GM18909 (cell line): ENCODE data around the gene MS4A10.
"Not testable (repeated sequence)": the region's sequence is repeated elsewhere in the genome, so short reads cannot be mapped to it uniquely, and the experiment has no call there.

Experiments
- ATAC-seq: cut with Tn5 transposase; IDR thresholded peaks from one replicate; pipeline ENCODE4 v1.9.1; 2021; ENCODE audit warnings: mild to moderate bottlenecking; ENCODE audit not compliant: unreplicated experiment, poor library complexity

Gene MS4A10

DNA sequence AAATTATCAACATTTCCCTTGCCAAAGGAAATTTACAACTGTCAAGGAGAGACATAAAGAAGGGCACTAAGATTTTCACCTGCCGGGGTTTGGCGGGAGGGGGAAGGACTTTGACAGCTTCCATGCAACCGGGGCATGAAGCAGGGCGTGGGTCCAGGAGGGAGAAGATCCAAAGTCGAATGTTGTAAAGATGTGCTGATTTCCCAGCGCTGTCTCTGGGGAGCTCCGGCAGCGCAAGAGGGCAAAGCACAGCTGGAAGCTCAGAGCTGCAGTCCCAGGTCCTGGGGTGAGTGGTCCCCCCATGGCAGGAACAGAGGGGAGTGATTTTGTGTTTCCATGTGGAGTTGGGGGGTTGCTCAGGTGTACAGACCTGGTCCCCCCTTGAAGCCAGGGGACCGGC is at the start of gene MS4A10:
Gene MS4A10, plus strand, starts transcription at position 198 of the 400 bp plus-strand sequence. CDS start 5,003 bp downstream, outside the sequence.
- ATAC-seq = no peak

DNA sequence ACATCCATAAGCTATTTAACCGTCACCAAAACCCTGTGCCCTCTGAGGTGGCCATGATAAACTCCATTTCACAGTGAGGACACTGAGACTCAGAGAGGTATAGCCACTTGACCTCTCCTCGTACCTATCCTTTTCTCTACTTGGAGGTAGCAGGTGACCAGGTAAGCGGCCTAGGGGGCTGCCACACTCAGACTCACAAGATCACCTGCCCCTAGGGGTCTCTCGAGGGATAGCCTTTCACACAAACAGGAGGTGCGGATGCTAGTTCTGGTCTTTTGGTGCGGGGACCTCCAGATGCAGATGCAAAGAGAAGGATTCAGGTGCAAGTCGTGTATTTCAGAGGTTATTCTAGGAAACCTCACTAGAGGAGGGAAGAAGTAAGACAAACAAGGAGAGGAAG is 46.0 kb upstream of the MS4A10 start:
- ATAC-seq = no peak

DNA sequence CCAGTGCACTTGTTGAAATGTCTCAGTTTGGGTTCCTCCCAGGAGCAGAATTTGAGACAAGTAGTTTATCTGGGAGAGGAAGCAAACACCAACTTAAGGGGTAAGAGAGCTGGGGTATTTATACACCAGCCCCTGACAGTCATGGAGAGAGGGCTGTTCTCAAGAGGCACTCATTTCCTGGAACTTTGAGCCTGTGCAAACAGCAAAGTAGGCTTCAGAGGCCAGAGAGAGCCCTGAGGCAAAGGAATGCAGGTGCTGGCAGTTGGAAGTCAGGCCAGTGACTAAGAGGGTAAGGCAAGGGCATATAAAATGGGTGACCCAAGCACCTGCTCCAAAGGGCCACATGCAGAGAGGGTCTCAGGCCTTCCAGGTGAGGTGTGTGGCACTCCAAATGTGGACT is 44.6 kb upstream of the MS4A10 start:
- no peak for ATAC-seq

DNA sequence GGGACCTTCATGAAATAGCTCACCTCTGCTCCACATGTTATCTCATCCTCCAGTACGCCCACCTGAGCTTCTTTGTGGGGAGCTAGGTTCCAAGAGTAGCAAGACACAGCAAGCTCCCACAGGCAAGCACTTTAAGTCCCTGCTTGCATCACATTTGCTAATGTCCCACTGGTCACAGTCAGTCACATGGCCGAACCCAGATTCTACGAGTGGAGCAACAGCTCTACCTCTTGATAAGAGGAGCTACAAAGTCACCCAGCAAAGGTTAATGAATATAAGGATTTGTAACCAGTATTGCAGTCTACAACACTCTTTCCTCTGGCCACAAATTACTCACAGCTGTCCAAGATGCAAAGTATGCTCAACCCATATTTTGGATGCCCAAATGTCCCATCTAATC is 43.7 kb upstream of the MS4A10 start:
- no peak for ATAC-seq

DNA sequence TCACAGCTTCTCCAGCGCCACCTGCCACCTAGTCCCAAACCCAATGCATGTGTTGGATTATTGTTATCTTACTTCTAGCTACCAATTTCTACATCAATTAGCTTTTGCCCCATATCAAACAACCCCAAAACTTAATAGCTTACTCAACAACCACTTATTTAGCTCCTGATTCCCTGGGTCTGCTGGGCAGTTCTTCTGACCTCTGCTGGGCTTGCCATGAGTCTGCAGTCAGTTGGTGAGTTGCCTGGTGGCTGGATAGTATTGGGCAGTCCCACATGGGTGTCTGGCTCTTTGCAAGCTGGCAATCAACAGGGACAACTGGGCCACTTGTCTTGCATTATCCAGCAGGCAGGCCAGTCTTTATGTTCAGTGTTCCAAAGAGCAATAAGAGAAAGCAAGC is 42.1 kb upstream of the MS4A10 start:
- ATAC-seq = no peak

DNA sequence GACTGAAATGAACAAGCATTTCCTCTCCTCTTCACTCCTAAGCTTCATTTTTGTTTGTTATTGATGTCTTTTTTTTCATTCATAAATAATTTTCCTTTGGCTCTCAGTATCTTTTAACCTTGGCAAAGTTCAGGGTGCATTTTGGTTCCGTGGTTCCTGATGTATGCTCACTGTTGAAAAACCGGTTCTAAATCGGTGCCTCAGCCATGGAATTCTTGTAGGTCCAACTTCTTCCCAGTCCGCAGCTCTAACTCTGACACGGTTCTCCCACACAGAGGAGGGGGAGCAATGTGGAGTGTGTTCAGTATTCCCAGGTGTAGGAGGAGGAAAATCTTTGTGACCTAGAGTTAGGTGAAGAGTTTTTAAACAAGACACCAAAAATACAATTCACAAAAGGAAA is 41.0 kb upstream of the MS4A10 start:
- ATAC-seq = no peak

DNA sequence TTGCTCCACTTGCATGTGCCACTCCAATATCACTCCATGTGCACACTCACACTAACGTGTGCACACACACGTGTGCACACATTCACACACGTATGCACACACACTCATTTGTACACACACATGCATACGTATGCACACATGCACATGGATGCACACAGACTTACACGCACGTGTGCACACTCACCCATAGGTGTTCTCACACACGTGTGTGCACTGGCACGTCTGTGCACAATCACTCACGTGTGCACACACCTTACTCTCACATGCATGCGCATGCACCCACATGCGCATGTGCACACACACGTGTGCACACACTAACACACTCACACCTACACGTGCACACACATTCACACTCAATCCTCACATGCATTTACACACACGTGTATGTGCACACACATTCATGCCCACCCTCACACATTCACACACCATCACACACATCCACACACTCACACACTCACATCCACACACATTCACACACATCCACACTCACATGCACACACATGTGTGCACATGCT is 37.7 kb upstream of the MS4A10 start:
- ATAC-seq = no peak

DNA sequence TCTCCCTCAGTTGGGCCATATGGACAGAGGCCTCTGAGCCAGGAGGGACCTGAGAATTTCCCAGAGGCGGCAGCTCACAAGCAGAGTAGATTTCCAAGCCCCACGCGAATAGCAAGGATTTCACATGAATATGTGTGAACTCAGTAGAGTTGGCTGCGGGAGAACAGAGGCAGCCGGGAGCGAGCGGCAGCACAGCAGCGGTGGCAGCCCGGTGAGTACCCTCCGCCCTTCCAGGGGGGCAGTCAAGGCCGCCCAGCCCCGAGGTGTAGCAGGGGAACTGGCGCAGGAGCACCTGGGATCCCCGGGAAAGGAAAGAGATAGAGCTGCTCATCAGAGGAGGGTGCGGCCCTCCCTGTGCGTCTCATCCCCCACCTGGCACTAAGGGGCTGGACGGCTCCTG is 36.9 kb upstream of the MS4A10 start:
- no peak for ATAC-seq

DNA sequence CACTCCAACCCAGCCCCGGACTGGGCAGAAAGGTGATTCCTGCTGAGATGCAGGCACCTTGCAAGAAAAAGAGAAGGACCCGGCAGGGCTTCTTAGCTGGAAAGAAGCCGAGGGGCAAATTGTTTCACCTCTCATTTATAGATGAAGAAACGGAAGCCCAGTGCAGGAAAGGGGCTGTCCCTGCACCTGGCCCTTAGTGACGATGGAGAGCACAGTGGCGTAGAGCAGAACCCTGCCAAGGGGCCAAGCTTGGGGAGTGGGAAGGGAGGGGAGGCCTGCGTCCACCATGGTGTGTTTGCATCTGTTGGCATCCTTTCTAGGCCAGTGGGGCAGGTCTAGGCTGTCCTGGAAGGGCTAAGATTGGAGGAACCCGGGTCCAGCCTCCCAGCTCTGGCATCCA is 36.3 kb upstream of the MS4A10 start:
- no peak for ATAC-seq

DNA sequence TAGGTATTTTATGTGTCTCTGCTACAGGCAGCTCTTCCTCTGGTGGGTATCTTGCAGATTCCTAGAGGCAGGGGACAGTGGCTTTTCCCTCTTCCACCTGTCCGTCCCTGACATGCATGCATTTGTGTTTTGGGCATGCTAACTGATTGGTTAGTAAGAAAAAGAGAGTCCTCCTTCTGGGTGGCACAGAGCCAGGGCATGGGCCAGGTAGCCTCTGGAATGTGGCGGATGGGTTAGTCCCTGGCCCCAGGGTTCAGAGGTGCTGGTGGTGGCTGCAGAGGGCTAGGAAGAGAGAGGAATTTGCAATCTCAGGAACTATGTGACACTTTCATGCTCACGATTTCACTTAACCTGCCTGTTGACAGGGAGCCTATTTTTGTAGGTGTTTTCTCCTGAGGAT is 34.2 kb upstream of the MS4A10 start:
- ATAC-seq = no peak

DNA sequence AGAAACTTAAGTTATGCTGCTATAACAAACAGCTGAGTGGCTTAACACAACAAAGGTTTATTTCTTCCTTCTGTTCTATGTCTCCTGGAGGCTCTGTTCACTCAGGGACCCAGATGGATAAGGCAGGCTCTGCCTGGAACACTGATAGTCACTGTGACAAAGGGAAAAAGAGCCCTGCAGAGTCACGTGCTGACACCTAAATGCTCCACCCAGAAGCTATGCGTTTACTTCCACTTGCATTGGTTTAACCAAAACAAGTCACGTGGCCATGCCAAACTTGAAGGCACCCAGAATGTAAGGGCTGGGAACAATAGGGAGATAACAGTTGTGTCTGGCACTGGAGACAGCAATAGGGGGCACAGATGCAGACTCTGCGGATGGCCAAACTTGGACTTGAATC is 31.8 kb upstream of the MS4A10 start:
- ATAC-seq = no peak

DNA sequence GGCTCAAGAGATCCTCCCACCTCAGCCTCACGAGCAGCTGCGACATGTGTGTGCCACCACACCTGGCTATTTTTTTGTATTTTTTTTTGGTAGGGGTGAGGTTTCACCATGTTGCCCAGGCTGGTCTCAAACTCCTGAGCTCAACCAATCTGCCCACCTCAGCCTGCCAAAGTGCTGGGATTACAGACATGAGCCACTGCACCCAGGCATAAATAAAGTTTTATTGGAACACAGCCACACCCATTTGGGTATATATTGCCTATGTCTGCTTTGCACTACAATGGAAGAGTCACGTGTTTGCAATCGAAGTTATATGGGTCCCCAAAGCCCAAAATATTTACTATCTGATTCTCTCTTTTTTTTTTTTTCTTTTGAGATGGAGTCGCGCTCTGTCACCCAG is 30.2 kb upstream of the MS4A10 start:
- no peak for ATAC-seq

DNA sequence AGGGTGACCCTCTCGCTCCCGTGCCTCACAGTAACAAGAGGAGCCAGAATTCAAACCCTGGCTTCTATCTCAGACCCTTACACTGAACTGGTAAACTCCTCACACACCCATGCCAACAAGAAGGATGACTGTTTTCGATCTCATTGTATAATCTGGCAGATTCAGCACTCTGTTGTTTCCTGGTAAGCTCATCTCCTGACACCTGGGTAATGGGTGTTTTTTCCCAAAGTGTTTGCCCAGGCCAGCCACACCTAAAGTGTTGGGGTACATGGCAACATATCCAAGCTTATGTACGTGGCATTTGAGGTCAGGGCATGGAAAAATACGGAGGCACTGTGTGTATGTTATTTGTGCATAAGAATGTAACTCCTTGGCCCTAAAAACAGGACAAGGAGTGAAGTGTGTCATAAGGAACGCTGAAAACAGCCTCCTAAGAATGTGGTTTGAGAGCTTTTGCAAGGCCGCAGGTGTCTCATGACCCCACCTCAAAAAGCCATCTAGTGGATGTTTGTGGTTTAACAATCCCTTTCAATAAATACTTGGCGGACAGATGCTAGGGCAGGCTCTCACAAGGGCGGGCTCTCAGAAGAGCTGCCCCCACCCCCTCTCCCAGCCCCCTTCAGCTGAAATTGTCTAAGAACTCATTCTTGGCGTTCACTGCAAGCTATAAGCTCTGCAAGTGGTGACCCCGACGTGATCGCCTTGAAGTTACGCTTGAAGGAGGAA is 28.7 kb upstream of the MS4A10 start, which contains the start of gene MS4A15:
Gene MS4A15, plus strand, starts transcription at position 561 of the 726 bp plus-strand sequence. CDS start 6,867 bp downstream, outside the sequence.
- ATAC-seq = peak; percentile 36

DNA sequence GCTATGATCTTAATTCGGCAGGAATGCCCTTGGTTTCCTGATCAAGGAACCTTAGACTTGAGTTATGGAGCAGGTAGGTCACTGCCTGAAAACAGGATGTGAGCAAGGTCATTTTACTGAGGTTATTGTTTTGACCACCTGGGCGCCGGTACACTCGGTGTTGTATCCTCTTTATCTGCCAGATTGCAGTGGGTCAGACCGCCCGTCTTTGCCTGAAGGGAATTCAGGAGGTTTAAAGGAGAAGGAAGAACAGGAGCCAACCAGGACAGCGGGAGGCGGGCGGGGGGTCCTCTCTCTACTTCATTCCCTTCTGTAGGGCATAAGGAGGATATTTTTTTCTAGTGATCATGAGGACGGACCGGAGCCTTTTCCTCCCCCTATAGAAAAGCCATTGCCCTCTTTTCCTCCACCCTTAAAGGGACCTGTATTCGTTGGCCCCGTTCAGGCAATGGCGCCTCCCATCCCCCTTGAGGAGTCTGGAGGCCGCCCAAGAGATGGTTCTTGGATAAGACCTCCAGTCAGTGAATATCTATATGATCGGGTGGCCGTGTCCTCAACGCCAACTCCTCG is 27.8 kb upstream of the MS4A10 start:
- ATAC-seq = no peak

DNA sequence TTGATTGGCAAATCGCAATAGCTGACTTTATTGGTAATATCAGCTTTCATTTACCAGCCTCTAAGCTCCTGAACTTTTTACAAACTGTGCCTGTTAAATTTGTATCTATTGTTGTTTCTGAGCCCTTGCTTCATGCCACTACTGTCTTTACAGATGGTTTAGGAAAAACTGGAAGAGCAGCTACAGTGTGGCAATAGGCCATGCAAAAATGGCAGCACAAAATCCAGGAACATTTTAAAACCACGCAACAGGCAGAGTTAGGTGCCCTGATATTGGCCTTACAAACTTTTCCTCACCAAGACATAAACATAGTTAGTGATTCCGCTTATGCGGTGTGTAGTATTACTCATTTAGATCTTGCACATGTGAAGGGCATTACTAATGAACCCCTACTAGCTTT is 26.5 kb upstream of the MS4A10 start:
- not testable (repeated sequence) for ATAC-seq

DNA sequence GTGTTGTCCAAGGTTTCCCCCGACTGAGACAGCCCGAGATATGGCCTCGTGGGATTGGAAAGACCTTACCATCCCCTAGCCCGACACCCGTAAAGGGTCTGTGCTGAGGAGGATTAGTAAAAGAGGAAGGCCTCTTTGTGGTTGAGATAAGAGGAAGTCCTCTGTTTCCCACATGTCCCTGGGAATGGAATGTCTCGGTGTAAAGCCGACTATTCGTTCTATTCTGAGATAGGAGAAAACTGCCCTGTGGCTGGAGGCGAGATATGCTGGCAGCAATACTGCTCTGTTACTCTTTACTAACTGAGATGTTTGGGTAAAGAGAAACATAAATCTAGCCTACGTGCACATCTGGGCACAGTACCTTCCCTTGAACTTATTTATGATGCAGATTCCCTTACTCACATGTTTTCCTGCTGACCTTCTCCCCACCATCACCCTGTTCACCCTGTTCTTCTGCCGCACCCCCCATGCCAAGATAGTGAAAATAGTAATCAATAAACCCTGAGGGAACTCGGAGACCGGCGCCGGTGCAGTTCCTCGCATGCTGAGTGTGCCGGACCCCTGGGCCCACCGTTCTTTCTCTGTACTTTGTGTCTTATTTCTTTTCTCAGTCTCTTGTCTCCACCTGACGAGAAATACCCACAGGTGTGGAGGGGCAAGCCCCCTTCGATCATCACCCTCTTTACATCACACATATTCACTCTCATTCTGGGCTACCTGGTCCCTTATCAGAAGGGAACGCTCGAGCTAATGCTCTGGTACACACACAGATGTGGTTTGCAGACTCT is 25.5 kb upstream of the MS4A10 start:
- ATAC-seq = not testable (repeated sequence)

DNA sequence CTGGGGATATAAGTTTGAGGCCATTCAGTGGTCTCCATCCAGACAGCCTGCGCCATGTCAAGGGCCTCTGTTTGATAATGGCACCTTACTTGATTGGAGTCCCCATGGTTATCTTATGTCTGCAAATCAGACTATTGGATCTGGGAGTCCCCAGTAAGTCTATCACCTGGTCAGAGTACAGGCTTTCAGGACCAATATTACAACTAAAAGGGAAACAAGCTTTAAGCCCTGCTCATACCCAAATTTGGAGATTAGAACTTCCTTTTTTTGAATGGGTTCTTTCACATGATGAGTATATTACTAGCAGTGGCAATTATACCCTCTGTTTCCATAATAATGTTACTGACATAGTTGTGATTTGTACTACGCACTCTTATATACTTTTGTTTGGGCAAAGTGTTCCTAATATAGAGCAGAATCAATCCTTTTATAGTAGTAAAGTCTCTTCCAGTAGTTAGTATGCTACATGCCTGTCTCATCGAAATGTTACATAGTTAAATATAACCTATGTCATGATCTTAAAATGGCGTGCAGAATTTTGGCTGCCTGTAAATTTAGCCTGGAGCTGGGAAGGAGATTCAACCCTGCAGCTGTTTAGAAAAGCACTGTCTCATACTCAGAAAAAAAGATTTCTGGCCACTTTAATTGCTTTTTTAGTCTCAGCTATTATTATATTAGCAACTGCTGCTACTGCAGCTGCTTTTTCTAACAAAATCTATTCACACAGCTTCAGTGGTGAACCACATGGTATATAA is 23.5 kb upstream of the MS4A10 start:
- peak; percentile 27 for ATAC-seq

DNA sequence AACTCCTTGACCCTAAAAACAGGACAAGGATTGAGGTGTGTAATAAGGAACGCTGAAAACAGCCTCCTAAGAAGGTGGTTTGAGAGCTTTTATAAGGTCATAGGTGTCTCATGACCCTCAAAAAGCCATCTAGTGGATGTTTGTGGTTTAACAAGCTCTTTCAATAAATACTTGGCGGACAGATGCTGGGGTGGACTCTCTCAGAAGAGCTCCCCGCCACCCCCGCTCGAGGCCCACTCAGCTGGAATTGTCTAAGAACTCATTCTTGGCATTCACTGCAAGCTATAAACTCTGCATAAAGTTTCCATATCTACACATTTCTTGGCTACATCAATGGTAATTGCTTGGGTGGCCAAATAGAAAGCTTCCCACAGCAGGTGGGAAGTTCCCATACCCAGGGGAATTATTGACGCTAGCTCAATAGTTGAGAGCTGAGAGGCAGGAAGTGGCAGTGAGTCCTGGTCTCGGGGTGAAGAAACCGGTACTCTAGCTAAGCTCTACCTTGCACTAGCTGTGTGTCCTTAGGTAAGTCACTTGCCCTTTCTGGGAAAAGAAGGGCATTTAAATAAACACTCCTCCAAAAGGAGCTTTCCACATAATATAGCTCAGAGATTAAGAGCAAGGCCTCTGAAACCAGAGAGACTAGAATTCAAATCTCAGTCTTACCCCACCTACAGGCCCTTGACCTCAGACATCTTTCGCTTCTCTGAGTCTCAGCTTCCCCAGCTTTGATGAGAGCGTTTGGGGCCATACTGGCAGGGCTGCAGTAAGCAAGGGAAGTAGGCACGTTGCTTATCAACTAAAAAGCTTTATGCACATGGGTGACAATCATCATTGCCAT is 22.1 kb upstream of the MS4A10 start:
- peak; percentile 72 for ATAC-seq

DNA sequence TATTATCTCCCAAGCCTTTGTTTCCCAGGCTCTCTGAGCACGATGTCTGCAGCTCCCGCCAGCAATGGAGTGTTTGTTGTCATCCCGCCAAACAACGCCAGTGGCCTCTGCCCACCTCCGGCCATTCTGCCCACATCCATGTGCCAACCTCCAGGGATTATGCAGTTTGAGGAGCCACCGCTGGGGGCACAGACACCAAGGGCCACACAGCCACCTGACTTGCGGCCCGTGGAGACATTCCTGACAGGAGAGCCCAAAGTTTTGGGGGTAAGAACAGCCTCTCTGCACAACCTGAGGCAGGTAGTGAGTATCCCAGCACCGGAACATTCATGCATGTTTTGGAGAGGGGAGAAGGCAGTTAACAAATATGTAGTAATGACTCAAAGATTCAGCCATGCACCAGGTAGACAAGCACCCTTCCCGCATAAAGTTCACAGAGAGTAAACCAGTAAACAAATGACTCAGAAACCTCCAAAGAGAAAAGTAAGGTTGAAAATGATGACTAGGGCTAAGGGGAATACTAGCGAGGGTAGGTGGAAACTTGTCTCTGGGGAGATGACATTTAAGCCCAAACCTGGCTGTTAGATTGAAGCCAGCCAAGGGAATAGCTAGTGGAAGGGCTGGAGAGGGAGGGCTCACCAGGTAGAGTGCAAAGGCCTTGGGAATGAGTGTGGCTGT is 21.3 kb upstream of the MS4A10 start:
- no peak for ATAC-seq
